K562 (cell line): ENCODE results near the gene APEX1. TPM values are rescaled to one million over a fixed set of nuclear protein-coding genes. Genes with fewer than 3 reads are reported as not detected.

Experiments used
- BCLAF1 ChIP-seq, 2 experiments: fragments of 450-650 bp in 1 of 2; IDR thresholded peaks; 2 replicates each; pipeline ENCODE4 v1.6.1; 2011 to 2017; ENCODE audit warnings: low read depth in 2 of 2, antibody characterized with exemption in 1 of 2, borderline replicate concordance in 1 of 2, low read length in 1 of 2, mild to moderate bottlenecking in 1 of 2, mixed read lengths in 1 of 2; ENCODE audit not compliant: control insufficient read depth in 1 of 2
- ETS1 ChIP-seq: conservative IDR thresholded peaks from 2 replicates; pipeline ENCODE4 v1.6.1; 2011; ENCODE audit warnings: low read depth, mild to moderate bottlenecking, low read length; ENCODE audit not compliant: control insufficient read depth
- GMEB1 ChIP-seq: fragments of 250-450 bp; sonication (Bioruptor Pico); IDR thresholded peaks from 2 replicates; pipeline ENCODE4 v1.4.0; 2020; ENCODE audit warnings: mild to moderate bottlenecking
- GTF2E2 ChIP-seq: fragments of 200-800 bp; sonication (Bioruptor generic); IDR thresholded peaks from 2 replicates; pipeline ENCODE4 v1.6.1; 2016; ENCODE audit warnings: missing genetic modification characterization, missing compliant biosample characterization
- LEF1 ChIP-seq: fragments of 450-650 bp; IDR thresholded peaks from 2 replicates; pipeline ENCODE4 v1.6.1; 2016; ENCODE audit warnings: mild to moderate bottlenecking
- MEF2A ChIP-seq: IDR thresholded peaks from 2 replicates; pipeline ENCODE4 v1.6.1; 2011; ENCODE audit warnings: low read depth, mild to moderate bottlenecking, low read length, moderate library complexity; ENCODE audit not compliant: control insufficient read depth
- MNT ChIP-seq, 2 experiments: fragments of 450-650 bp; conservative IDR thresholded peaks; 2 replicates each; pipeline ENCODE4 v1.6.1; 2017; ENCODE audit warnings: mild to moderate bottlenecking in 2 of 2, moderate library complexity in 2 of 2
- NR4A1 ChIP-seq, 2 experiments: fragments of 250-450 bp in 1 of 2; fragments of 450-650 bp in 1 of 2; sonication (Bioruptor Pico) in 1 of 2; IDR thresholded peaks; 2 replicates each; pipeline versions ENCODE4 v1.4.0 to v1.6.1; 2016 to 2020; ENCODE audit warnings: mild to moderate bottlenecking in 2 of 2, missing compliant biosample characterization in 1 of 2, missing genetic modification characterization in 1 of 2, moderate library complexity in 1 of 2
- POLR2AphosphoS5 ChIP-seq: IDR thresholded peaks from 2 replicates; pipeline ENCODE4 v1.6.1; 2011; ENCODE audit warnings: mild to moderate bottlenecking, low read depth, low read length, moderate library complexity; ENCODE audit not compliant: control insufficient read depth, insufficient read depth
- RB1 ChIP-seq: fragments of 450-650 bp; IDR thresholded peaks from 2 replicates; pipeline ENCODE4 v1.6.1; 2017; ENCODE audit warnings: low read depth, mild to moderate bottlenecking
- SMARCA4 ChIP-seq: fragments of 450-650 bp; IDR thresholded peaks from 2 replicates; pipeline ENCODE4 v1.6.1; 2016
- STAG1 ChIP-seq: sonication (generic); formaldehyde crosslinking; IDR thresholded peaks from 2 replicates; pipeline ENCODE4 v1.5.0; 2020; ENCODE audit warnings: missing genetic modification reagents, borderline replicate concordance
- TRIM24 ChIP-seq, 2 experiments: fragments of 450-650 bp; IDR thresholded peaks; 2 replicates each; pipeline ENCODE4 v1.6.1; 2016
- ZBTB43 ChIP-seq: sonication (generic); formaldehyde crosslinking; IDR thresholded peaks from 2 replicates; pipeline ENCODE4 v1.8.0; 2023; ENCODE audit warnings: mild to moderate bottlenecking, missing genetic modification reagents
- ZKSCAN1 ChIP-seq: fragments of 150-350 bp; IDR thresholded peaks from 2 replicates; pipeline ENCODE4 v1.6.1; 2016; ENCODE audit warnings: low read depth, low read length
- ZKSCAN3 ChIP-seq: fragments of 250-450 bp; sonication (Bioruptor Pico); IDR thresholded peaks from 2 replicates; pipeline ENCODE4 v1.4.0; 2020
- polyA plus RNA-seq, 8 experiments: library from polyadenylated mRNA; depleted of rRNA in 4 of 8; stranded (reverse) in 5 of 8; unstranded in 3 of 8; fragments of >200 nt; fragmentation: Nextera tagmentation in 2 of 8; fragmentation: Illumina TruSeq in 1 of 8; extraction: Ambion mirVana in 2 of 8; extraction: Trizol in 1 of 8; gene quantifications; 2 replicates each; pipeline versions ENCODE4 v1.2.1 to v1.2.3, GENCODE V29; 2011 to 2014; ENCODE audit warnings: inconsistent platforms in 1 of 8, missing spikeins in 1 of 8
- total RNA-seq, 7 experiments: library from RNA; depleted of rRNA in 6 of 7; stranded (reverse); fragments of >200 nt in 6 of 7; fragmentation: Illumina TruSeq in 2 of 7; extraction: Trizol in 2 of 7; gene quantifications; 2 replicates each; pipeline versions ENCODE4 v1.2.1 to v1.2.3, GENCODE V29; 2011 to 2021; ENCODE audit warnings: low replicate concordance in 1 of 7

Gene APEX1
- total and polyA plus RNA-seq, 9 of the 15 experiments (the other 6 are each of a cell fraction or from before 2014, with no cell fraction given), result 50.2 to 274 (median 158) TPM

GRCh38 chr14:20454516-20455354 lies at the start of gene APEX1, which contains the start of gene OSGEP (continued):
- 0 out of 4 replicates have a peak, but pooled peaks of 1 of the 2 experiments have one; percentile 31 for TF ChIP-seq BCLAF1 (IDR thresholded peaks at IDR 0.05; ENCODE audit: borderline replicate concordance in 1 of 2, control insufficient read depth in 1 of 2, low read depth in 2 of 2, low read length in 1 of 2)
- TF ChIP-seq RB1, result peak; percentile 44; the same call in 1 of the 2 replicates
- peak; percentile 99 for TF ChIP-seq MNT (conservative IDR thresholded peaks at IDR 0.05)
- no peak for TF ChIP-seq ZBTB43
- TF ChIP-seq NR4A1 (CRISPR knock-in tag; IDR thresholded peaks at IDR 0.05), result no peak
- 0 out of 2 replicates have a peak, but pooled peaks have one; percentile 8 for TF ChIP-seq NR4A1 (tag; IDR thresholded peaks at IDR 0.05)
- peak; percentile 44; the same call in 1 of the 2 replicates for TF ChIP-seq ETS1
- TF ChIP-seq MEF2A, result no peak
- TF ChIP-seq GTF2E2, result peak; percentile 88
- TF ChIP-seq SMARCA4, result 0 out of 2 replicates have a peak, but pooled peaks have one; percentile 20
- TF ChIP-seq ZKSCAN3 (CRISPR knock-in tag), result no peak
- peak in 1 of 2 experiments; percentile 57; a peak in 1 of 4 replicates for TF ChIP-seq TRIM24 (IDR thresholded peaks at IDR 0.05)
- TF ChIP-seq ZKSCAN1, result peak; percentile 75; the same call in 1 of the 2 replicates
- TF ChIP-seq GMEB1 (CRISPR knock-in tag), result peak; percentile 58
- TF ChIP-seq STAG1 (CRISPR knock-in tag), result no peak
- 0 out of 2 replicates have a peak, but pooled peaks have one; percentile 50 for TF ChIP-seq LEF1
- peak; percentile 52 for TF ChIP-seq POLR2AphosphoS5
